Left forelimb (tissue), 1 donor: ENCODE results near the gene TEX22.
A peak's percentile ranks its signal among the peaks of the same experiment; 100 is the strongest.
"Not testable (repeated sequence)": the region's sequence is repeated elsewhere in the genome, so short reads cannot be mapped to it uniquely, and the experiment has no call there.

ENCODE experiments used
- DNase-seq: peaks from one replicate; pipeline ENCODE4 v3.0.0-alpha.2; 2018; ENCODE audit warnings: low spot score

The TEX22 gene

GRCh38 chr14:105398044-105398725 lies at the start of gene TEX22:
TSS of gene TEX22 (plus strand) at chr14:105398538. CDS start at chr14:105399341, 803 bp downstream.
- DNase-seq, result peak; percentile 97

DNA sequence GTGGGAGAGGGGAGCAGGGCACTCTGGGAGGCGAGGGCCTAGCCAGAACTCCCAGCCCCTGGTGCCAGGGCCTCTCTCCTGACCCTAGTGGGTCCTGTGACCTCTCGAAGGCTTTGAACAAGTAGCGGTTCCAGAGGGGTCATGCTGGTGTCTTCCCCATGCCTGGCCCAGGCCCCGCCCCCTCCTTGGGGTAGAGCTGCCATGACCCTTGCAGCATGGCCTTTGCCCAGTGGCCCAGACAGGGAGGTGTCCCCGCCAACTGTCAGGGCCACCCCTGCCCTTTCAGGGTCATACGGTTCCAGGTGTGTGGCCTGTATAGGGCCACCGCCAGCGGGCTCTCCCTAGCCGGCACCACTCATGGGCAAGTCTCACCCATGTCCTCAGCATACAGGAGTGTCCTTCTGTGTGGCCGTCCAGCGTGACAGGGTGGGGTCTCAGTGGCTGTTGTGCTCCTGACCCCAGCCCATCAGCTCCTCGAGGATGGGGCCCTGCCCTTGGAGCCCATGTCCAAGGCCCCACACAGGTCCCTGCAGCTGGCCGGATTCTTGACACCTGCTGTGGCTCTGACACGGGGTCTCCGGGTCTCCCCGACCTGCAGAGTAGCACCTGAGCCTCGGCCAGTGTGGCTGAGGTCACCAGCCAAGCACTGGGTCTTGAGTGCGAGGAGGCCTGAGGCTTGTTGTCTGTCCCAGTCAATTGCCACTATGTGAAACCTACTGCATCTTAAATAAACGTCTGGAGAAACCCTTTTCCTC lies 49.2 kb upstream of the TEX22 start:
- DNase-seq, result no peak

GRCh38 chr14:105349992-105350391 lies 48.3 kb upstream of the TEX22 start:
- no peak for DNase-seq

DNA sequence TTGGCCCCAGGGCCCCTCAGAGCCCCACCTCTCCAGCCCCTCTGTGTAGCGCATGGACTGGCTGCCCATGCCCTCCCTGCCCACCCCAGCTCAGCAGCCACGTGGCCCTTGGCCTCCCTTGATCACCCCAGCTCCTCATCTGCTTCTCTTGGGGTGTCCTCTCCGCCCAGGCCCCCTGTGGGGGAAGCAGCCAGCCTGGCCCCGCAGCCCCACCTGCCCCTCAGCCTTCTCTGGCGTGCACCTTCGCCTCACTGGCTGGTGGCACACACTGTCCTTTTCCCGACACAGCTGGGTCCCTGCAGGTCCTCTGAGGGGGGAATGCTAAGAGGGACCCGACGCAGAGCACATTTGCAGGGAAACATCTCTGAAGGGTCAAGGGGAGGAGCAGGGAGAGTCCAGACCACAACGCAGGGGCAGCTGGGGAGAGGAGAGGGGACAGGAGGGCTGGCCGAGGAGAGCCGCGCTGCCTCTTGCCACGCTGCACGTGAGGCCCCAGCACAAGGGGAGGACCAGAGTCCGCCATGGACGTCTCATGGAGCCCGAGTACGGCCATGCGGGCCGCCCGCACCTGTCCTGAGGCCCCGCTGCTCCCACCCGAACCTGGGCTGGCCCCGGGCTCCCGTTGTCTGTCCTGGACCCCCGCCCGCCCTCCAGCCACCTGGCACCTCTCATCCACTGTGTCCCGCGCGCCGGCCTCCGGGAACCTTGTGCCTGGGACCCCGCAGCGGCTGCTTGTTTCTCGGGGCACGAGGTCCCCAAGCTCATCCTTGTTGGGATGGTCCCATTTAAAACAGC lies 47.7 kb upstream of the TEX22 start:
- DNase-seq, result no peak

- no peak for DNase-seq
These were observed 46.9 kb upstream of the TEX22 start for GRCh38 chr14:105351410-105351809.

DNA sequence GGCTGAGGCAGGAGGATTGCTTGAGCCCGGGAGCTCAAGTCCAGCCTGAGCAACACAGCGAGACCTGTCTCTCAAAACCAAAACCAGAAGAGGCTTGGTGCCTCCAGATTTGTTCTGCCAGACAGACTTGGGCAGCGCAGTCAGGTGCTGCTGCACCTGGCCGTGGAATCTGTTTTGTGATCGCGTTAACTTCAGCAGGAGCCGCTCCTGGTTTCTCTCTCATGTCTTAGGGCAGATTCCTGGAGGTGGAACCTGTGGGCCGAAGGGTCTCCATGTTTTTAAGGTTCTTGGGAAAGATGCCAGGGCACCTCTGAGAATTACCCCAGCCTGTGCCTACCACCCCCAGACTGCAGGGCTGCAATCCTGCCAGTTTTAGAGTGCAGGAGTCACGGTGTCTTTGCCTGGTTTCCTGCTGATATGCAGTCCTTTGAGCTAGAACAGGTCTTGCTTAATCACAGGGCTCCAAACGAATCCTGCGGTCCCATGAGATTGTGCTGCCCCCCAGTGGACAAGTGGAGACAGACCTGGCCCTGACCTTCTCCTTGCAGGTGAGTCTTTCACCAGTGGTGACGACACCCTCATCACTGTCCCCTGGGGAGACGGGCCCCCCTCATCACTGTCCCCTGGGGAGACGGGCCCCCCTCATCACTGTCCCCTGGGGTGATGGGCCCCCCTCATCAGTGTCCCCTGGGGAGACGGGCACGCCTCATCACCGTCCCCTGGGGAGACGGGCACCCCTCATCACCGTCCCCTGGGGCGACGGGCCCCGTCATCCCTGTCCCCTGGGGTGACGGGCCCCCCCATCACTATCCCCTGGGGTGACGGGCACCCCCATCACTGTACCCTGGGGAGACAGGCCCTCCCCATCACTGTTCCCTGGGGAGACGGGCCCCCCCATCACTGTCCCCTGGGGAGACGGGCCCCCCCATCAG lies 46.2 kb upstream of the TEX22 start:
- no peak for DNase-seq

GRCh38 chr14:105353136-105353535 lies 45.2 kb upstream of the TEX22 start:
- DNase-seq, result no peak

DNA sequence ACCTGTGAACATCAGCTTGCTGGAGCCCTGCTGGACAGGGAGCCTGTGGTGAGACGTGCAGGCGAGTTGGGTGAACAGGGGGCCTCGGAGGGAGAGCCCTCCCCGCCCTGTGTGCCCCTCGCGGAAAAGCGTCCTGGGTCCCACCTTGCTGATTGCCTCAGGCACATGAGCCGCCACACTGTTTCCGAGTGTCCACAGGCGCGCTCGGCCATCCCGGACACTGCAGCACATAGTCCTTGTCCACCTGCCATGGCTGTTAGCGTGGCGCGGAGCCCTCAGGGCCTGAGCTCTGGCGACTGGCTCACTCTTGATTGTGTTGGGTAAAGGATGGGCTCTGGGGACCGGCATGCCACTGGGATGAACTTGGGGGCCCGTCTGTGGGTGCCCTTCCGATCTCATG lies 43.8 kb upstream of the TEX22 start:
- no peak for DNase-seq

- DNase-seq, result no peak
These were observed 43.2 kb upstream of the TEX22 start for GRCh38 chr14:105355049-105355575.

DNA sequence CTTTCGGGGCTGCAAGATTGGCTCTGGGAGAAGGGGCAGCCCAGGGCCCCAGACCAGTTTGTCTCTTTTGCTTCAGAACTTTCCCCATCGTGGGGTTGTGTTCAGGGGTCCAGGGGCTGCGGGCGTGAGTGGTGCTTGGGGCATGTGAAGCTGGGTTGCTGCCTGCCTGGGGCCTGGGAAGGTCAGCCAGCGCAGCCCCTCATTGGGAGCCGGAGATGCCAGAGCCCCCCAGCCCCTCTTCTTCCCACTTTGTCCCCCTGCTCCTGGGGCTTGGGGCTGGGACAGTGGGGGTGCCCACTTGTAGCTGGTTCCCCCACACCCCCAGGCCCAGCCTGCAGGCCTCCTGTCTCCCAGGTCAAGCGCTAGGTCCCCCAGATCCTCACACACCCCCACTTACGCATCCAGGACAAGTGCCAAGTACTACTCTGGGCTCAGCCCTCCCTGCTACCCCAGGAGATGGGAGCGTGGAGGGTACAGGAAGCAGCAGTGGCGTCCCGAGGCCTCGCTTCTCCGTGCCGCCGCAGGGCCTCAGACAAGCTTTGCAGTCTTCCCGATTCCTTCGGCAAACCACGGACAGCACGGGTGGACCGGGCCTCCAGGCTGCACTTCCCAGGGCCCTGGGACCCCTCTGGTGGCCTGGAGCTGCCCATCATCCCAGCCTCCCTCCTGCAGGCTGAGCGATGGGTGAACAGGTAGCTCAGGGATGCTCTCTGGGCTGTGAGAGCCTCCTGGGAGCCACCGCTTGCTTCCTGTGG lies 42.3 kb upstream of the TEX22 start:
- DNase-seq, result no peak

DNA sequence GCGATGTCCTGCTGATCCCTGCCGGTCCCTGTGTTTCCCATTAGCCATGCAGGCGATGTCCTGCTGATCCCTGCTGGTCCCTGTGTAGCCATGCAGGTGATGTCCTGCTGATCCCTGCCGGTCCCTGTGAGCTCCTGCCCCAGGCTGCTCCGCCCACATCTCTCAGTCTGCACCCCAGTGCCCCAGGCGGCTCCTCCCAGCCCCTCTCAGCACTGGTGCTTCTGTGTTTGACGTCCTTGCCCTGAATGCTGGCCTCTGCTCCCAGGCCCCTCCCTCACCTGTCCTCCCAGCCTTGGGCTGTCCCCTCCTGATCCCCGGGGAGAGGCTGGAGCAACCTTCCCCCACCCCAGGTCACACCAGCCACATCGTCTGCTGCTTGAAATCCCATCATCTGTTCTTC lies 41.4 kb upstream of the TEX22 start:
- no peak for DNase-seq

GRCh38 chr14:105357626-105358025 lies 40.7 kb upstream of the TEX22 start:
- DNase-seq, result no peak

DNA sequence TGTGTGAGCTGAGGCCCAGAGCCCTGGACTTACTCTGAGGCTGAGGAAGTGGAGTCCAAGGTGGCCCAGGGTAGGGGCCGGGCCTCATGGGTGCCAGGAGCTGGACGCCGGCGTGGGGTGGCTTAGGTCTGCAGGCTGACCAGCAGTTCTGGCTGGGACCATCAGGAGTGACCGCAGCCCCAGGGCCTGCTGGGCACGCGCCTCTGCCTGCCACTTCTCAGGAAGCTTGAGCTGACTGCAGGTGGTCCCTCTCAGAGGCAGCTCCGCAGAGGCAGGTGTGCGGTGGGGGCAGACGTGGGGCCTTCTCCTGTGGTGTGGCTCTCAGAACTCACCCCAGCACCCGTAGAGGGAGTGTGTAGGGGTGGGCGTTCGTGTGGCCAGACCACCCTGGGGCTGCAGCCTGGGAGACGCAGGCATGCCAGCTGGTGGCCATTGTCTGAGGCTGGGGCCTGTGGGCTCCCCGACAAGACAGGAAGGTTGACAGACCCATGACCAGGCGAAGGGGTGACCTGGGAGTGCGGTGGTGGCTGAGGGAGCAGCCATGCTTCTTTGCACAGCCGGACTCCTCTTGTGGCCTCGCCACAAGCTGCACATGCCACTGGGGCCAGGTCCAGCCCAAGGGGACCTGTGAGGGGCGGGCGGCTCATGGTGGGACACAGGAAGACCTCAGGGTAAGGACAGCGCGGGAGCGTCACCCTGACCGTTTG lies 40.0 kb upstream of the TEX22 start:
- DNase-seq, result no peak

GRCh38 chr14:105358943-105359342 lies 39.4 kb upstream of the TEX22 start:
- DNase-seq, result no peak

DNA sequence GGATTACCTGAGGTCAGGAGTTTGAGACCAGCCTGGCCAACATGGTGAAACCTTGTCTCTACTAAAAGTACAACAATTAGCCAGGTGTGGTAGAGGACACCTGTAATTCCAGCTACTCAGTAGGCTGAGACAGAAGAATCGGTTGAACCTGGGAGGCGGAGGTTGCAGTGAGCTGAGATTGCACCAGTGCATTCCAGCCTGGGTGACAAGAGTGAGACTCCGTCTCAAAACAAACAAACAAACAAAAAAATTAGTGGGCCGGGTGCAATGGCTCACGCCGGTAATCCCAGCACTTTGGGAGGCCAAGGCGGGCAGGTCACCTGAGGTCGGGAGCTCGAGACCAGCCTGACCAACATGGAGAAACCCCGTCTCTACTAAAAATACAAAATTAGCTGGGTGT lies 36.9 kb upstream of the TEX22 start:
- not testable (repeated sequence) for DNase-seq

- DNase-seq, result no peak
These were observed 34.3 kb upstream of the TEX22 start for GRCh38 chr14:105363847-105364708.

DNA sequence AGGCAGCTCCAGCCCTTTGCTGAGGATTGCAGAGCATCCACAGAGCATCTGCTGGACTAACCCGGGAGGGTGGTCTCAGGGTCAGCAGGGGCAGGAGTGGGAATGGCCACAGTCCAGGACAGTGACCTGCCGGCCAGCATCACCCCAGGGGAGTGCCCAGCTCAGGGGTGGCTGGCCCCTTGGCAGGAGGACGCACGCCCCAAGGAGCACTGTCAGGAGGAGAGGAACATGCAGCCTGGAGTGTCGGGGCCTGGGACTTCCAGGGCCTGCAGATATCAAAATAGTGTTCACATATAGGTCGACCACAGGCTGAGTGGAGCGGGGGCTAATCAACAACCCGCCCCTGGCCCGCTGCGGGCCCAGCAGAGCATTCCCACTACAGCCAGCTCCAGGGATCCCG lies 33.2 kb upstream of the TEX22 start:
- no peak for DNase-seq

DNA sequence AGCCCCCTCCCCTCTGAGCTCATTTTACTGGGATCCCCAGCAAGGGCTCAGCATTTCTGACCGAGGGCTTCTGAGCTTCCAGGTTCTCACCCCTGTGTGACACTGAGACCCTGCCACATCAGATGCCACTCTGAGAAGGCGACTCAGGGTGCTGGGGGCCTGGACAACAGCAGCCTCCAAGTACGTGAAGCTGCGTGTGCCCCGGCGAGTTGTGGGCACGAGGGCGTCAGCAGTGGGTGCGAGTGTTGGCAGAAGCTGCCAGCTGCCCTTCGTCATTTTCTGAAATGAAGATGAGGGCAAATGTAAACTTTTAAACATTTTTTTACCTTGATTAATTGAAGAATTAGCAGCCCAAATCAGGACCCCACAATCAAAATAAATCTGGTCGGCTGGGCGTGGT lies 32.7 kb upstream of the TEX22 start:
- DNase-seq, result no peak
